Right atrium auricular region (tissue), 2 donors: ENCODE data around the gene MAP2K5. TPM values are rescaled to one million over a fixed set of nuclear protein-coding genes. Genes with fewer than 3 reads are reported as not detected.

Experiments used
- DNase-seq: peaks from one replicate; pipeline ENCODE4 v3.0.0-alpha.2; 2019; ENCODE audit warnings: low spot score
- H3K27ac ChIP-seq, 2 donors: fragments of 200-600 bp; sonication (generic); 1 replicate in 1 of 2; 2 replicates in 1 of 2; pipeline ENCODE4 v1.5.1; 2016 to 2019
- H3K27me3 ChIP-seq, 2 donors: fragments of 200-600 bp; sonication (generic); one replicate each; pipeline versions ENCODE4 v1.5.1 to v1.6.0; 2017 to 2019
- H3K36me3 ChIP-seq: fragments of 200-600 bp; sonication (generic); one replicate; pipeline ENCODE4 v1.5.1; 2016
- H3K4me1 ChIP-seq, 2 donors: fragments of 200-600 bp; sonication (generic); one replicate each; pipeline versions ENCODE4 v1.5.1 to v1.6.0; 2017 to 2019
- H3K4me3 ChIP-seq, 2 donors: fragments of 200-600 bp; sonication (generic); 1 replicate in 1 of 2; 2 replicates in 1 of 2; pipeline ENCODE4 v1.5.1; 2017 to 2019; ENCODE audit warnings: mild to moderate bottlenecking in 1 of 2, moderate library complexity in 1 of 2
- H3K9me3 ChIP-seq, 2 donors: fragments of 200-600 bp; sonication (generic); one replicate each; pipeline ENCODE4 v1.5.1; 2019
- CTCF ChIP-seq, 2 donors: fragments of 200-600 bp; sonication (generic); IDR thresholded peaks; one replicate each; pipeline ENCODE4 v1.5.1; 2019; ENCODE audit warnings: antibody characterized with exemption in 2 of 2
- total RNA-seq, 2 donors: library from RNA; depleted of rRNA; stranded (reverse); fragments of >200 nt; gene quantifications; one replicate each; pipeline ENCODE4 v1.1.0, GENCODE V29; 2016

Gene MAP2K5
- total RNA-seq, 2 donors from 2014 or later, result 5.8 to 6.7 TPM

DNA sequence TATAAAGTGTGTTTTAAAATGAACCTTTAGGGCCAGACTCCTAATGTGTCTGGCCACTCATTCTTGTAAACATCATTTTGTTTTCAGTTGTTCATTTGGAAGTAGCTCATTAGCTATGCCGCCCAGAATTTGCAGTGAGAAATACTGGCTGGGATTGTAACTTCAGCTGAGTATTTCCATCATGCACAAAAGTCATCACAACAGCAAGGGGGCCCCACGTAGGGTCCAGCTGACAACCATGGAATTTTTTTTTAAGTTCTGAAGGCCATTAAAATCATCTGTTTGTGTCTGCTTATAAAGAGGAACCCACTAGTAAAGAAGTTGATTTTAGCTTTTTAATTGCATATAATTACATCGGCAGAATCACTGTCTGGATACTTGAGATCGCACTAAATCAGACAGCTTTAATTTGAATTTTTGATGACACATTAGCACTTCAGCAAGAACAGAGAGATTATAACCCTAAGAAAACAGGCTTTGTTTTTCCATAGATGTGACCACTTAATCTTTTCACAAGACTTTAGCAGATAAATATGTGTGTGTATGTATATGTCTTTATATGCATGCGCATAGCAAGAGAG lies 236.6 kb downstream of the MAP2K5 start:
- Histone ChIP-seq H3K36me3 (peaks cover 3% of the 10 kb centered on the region), H3K27ac (no peak overlapping the region), H3K27me3 (no peaks in the 10 kb centered on the region), H3K4me1 (no peaks in the 10 kb centered on the region), H3K4me3 (no peak overlapping the region), H3K9me3 (no peaks in the 10 kb centered on the region)
- TF ChIP-seq CTCF (IDR thresholded peaks at IDR 0.05), result no peak
- DNase-seq, result no peak

- no peaks in the 10 kb centered on the region for H3K4me1 ChIP-seq
- TF ChIP-seq CTCF (IDR thresholded peaks at IDR 0.05), result no peak
- H3K27ac ChIP-seq, result no peak overlapping the region
- H3K4me3 ChIP-seq, result no peak overlapping the region
- DNase-seq, result no peak
- H3K9me3 ChIP-seq, result no peaks in the 10 kb centered on the region
- H3K27me3 ChIP-seq, result no peaks in the 10 kb centered on the region
- H3K36me3 ChIP-seq, result peaks cover 3% of the 10 kb centered on the region
Measured at GRCh38 chr15:67779549-67780111, 237.1 kb downstream of the MAP2K5 start.

- peaks cover 3% of the 10 kb centered on the region for H3K36me3 ChIP-seq
- H3K4me1 ChIP-seq, result no peaks in the 10 kb centered on the region
- no peak overlapping the region for H3K4me3 ChIP-seq
- H3K27ac ChIP-seq, result no peak overlapping the region
- H3K27me3 ChIP-seq, result no peaks in the 10 kb centered on the region
- TF ChIP-seq CTCF (IDR thresholded peaks at IDR 0.05), result no peak
- H3K9me3 ChIP-seq, result no peaks in the 10 kb centered on the region
- no peak for DNase-seq
Measured at GRCh38 chr15:67781061-67781460, 238.6 kb downstream of the MAP2K5 start.

DNA sequence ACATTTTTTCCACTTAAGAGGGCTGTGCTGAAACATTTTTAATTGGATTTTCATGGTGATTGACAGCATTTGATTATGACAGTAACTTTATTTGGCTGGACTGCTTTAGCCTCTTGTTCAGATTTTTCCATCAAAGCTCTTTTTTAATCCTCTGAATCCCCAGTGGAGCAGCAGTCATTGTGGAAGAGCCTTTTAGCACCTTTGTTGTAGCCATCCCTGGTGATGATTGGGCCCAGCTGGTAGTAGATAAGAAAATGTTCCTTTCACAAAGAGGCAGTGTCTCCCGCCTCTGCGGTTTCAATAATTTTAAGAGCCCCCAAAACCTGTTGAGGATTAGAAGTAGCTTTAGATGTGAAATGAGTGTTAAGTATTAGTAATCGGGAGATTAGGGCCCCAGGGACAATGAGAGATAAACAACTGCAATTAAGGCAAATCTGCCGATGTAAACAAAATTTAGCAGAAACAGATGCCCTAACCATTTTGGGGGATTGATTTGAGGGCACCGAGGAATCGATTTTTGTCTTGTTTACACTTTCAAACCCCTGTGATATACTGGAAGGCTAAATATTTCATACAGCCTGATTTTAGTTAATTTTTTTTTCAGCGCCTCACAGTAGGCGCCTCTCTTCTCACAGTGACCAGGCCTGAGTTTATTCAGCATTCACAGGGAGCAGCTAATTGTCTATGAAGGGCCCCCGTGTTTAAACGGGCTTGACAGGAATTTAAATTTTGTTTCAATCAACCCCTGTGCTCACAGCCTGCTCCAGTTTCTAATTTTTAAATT lies 239.6 kb downstream of the MAP2K5 start:
- no peaks in the 10 kb centered on the region for H3K9me3 ChIP-seq
- H3K4me3 ChIP-seq, result no peak overlapping the region
- peaks cover 3% of the 10 kb centered on the region for H3K36me3 ChIP-seq
- no peak for TF ChIP-seq CTCF (IDR thresholded peaks at IDR 0.05)
- H3K27me3 ChIP-seq, result no peaks in the 10 kb centered on the region
- no peak overlapping the region for H3K27ac ChIP-seq
- H3K4me1 ChIP-seq, result no peaks in the 10 kb centered on the region
- no peak for DNase-seq

DNA sequence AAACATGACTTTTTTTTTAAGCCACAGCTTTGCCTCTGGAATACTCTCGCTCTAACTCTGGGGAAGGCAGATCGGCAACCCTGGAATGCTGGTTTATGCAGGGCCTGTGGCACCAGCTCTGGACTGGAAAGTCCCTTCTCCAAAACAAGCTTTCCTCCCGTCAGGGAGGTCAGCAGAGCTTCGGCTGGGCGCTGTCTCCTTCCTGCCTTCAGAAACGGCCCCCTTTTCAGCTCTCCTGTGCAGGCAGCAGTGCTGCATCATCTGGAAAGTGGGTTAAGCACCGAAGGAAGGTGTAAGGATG lies 240.1 kb downstream of the MAP2K5 start:
- Histone ChIP-seq H3K27ac (no peak overlapping the region), H3K27me3 (no peaks in the 10 kb centered on the region), H3K4me3 (no peak overlapping the region), H3K4me1 (no peaks in the 10 kb centered on the region), H3K9me3 (no peaks in the 10 kb centered on the region), H3K36me3 (peaks cover 3% of the 10 kb centered on the region)
- TF ChIP-seq CTCF (IDR thresholded peaks at IDR 0.05), result no peak
- no peak for DNase-seq
